GM18505 (cell line): ENCODE results near the gene FBH1.

Source experiments
- ATAC-seq: cut with Tn5 transposase; IDR thresholded peaks from one replicate; pipeline ENCODE4 v1.9.1; 2021; ENCODE audit not compliant: unreplicated experiment
- POLR2A ChIP-seq: IDR thresholded peaks from 4 replicates; pipeline ENCODE4 v1.6.1; 2011; ENCODE audit warnings: borderline replicate concordance; ENCODE audit not compliant: insufficient read depth, insufficient read length; ENCODE audit errors: extremely low read depth

The FBH1 gene

DNA sequence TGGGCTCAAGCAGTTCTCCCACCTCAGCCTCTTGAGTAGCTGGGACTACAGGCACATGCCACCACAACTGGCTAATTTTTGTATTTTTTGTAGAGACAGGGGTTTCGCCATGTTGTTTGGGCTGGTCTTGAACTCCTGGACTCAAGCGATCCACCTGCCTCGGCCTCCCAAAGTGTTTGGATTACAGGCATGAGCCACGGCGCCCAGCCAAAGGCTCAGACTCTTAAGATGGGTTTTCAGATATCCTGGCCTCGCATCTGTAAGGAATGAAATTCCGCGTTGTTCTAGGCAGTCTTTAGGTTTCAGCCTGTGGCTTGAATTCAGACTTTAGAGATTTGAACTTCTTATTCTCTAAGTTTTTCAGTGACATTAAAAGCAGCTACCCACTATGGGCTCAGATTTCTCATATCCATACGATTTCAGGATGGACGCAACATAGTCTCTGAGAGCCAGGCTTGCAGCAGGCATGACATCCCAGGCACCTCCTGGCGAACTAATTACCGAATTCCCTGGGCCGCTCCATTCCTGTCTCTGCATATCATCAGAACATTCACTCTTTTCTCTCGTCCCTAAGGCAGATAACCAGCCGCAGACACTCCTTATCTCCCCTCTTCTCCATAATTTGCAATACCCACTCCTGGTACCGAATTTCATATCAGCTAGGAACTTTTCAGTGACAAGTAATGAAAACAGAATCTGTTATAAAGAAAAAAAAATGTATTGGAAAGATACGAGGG lies 57.6 kb downstream of the FBH1 start:
- ATAC-seq = no peak
- no peak for TF ChIP-seq POLR2A

DNA sequence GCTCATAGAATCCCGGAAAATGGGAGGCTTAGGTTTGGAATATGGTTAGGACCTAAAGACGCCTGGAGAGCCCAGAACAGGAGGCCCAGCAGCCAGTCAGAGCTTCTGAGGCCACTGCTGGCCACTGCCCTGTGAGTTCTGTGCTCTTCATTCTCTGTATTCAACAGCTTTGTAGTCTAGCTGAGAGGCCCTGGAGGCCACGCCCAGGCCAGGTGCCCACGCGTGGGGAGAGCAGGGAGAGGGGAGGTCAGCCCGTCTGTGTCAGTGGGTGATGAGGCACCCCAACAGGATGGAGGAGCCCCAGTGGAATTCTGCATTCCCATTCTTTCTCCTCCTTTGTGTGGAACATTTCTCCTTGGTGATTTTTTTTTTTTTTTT lies 58.2 kb downstream of the FBH1 start:
- no peak for ATAC-seq

GRCh38 chr10:5949009-5949759 lies 59.1 kb downstream of the FBH1 start:
- no peak for ATAC-seq

More for the DNA sequence above, 58.2 kb downstream of the FBH1 start:
- no peak for TF ChIP-seq POLR2A

DNA sequence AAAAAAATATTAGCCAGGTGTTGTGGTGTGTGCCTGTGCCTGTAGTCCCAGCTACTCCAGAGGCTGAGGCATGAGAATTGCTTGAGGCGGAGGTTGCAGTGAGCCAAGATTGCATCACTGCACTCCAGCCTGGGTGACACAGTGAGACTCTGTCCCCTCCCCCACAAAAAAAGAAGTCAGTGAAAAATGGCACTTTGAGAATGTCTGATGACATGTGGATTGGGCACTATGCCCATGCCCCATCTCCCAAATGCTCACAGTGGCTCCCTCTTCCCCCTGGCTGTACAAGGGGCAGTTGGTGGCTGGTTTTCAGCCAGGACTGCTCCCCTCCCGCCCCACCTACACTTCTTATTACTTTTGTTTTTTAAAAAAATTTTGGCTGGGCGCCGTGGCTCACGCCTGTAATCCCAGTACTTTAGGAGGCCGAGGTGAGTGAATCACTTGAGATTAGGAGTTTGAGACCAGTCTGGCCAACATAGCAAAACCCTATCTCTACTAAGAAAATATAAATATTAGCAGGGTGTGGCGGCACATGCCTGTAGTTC lies 61.2 kb downstream of the FBH1 start:
- TF ChIP-seq POLR2A = no peak
- ATAC-seq = no peak

More at GRCh38 chr10:5949009-5949759, 59.1 kb downstream of the FBH1 start:
- TF ChIP-seq POLR2A = no peak

DNA sequence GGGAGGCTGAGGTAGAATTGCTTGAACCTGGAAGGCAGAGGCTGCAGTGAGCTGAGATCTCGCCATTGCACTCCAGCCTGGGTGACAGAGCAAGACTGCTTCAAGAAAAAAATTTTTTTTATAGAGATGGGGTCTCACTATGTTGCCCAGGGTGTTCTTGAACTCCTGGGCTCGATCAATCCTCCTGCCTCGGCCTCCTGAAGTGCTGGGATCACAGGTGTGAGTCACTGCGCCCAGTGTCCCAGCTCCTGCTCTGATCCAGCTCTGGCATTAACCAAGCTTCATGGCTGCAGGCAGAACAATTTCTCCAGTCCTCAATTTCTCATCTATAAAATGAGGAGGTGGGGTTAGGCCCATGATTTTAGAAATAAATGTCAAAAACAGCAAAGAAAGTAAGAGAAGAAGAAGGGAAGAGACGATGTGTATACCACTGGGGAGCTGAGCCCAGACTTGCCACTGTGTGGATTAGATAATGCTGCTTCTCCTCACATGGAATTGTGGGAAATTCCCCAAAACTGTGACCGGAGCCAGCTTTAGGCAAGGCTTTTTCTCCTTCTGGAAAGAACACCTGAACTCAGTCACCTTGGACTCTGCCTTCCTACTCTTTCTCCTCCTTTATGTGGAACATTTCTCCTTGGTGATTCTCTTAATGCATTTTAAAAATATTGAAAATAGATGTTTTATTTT lies 61.8 kb downstream of the FBH1 start:
- ATAC-seq = no peak
- TF ChIP-seq POLR2A = no peak

DNA sequence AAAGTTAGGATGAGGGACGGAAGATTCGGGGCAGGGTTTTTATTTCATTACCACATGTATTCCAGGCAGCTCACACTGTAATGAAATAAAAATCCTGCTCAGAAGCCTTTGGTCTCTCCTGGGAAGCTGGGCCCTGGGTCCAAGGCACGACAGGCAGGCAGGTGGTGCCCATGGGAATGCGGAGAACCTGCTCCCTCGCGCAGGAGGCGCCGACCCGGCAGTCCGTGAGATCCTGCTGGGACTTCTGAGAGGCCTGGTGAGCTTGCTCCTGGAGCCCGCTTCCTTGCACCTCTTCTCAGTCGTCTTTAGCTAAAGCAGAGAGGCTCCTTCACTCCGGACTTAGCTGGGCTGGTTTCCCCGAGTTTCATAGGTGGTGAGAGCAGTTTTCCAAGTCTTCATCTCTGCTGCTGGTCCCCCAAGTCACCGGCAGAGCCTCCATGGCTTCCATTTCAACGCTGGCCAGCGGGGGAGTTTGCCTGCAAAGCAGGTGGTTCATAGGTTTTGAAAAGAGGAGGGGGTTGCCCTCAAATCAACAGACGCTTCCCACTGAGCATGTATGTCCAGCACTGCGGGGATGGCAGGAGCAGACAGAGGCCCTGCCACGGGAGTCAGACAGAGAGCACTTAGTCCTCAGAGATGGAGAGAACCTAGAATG lies 62.8 kb downstream of the FBH1 start:
- TF ChIP-seq POLR2A = no peak
- no peak for ATAC-seq

DNA sequence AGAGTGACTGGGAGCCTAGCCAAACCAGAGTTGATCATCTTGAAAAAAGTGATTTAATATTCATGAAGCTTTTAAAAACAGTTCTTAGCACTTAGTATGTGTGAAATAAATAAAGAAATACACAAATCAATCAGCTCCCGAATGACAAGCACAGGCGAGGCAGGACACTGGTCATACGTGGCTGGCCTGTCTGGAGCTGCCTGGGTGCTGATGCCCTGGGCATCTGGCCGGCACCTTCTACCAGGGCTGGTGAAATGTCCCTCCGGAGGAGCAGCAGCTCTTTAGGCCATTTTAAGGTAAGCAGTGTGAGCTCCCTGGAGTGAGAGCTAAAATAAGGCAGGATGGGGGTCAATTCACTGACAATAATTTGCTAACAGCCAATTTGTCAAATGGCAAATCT lies 63.6 kb downstream of the FBH1 start:
- ATAC-seq = no peak
- no peak for TF ChIP-seq POLR2A

GRCh38 chr10:5956146-5956936 lies 66.3 kb downstream of the FBH1 start:
- no peak for TF ChIP-seq POLR2A
- ATAC-seq = no peak

- no peak for TF ChIP-seq POLR2A
- ATAC-seq = no peak
These were observed 68.0 kb downstream of the FBH1 start for GRCh38 chr10:5958077-5958476.

DNA sequence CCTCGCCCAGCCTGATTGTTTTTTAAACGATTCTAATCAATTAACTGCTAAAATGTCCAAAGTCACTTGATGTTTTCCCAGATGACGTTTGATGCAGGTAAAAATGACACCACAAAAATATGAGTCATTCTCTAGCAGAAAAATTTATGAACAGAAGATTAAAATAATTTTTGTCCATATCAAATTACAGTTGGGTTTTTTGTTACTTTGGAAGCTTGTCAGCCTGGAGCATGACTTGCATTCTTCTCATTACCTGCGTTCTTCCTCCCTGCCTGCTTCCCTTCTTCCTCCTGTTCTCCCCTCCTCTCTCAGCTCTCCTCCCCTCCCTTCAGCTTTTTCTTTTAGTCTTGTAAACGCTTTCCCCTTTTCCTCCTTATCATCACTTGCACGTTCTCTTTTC lies 68.6 kb downstream of the FBH1 start:
- no peak for ATAC-seq
- no peak for TF ChIP-seq POLR2A

DNA sequence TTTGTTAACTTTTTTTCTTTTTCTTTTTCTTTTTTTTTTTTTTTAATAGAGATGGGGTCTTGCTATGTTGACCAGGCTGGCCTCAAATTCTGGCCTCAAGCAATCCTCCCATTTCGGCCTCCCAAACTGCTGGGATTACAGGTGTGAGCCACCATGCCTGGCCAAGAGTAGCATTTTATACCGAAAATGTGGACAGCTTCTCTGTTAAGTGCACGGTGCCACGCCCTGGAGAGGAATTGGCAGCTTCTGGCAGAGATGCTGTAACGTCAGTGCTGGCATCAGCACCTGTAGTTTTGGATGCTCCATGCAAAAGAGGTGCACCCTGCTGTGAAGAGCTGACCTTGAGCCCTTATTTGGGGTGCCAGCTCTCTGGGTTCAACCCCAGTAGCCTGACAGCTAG lies 69.1 kb downstream of the FBH1 start:
- TF ChIP-seq POLR2A = no peak
- no peak for ATAC-seq

- ATAC-seq = no peak
- TF ChIP-seq POLR2A = no peak
These were observed 69.6 kb downstream of the FBH1 start for GRCh38 chr10:5959581-5960069.
